PC-3 (cell line): Measurements from ENCODE around the gene WFDC1. TPM values are rescaled to one million over a fixed set of nuclear protein-coding genes. Genes with fewer than 3 reads are reported as not detected.

ENCODE experiments used
- ATAC-seq: fragments of 200-7000 bp; cut with Tn5 transposase; 2 replicates; pipeline ENCODE4 v1.9.1; 2020; ENCODE audit warnings: mild to moderate bottlenecking, moderate library complexity
- BruUV-seq: library from RNA; stranded (reverse); fragments of 400-500 nt; replicated peaks from 2 replicates; lab custom pipeline; 2021; lab: Mats Ljungman, UMichigan
- CTCF ChIA-PET: fragments of 300-600 bp; sonication (Branson Sonifier 250); formaldehyde crosslinking; loops from one replicate; lab custom pipeline; 2022; ENCODE audit warnings: antibody characterized with exemption; lab: Charles Lee
- POLR2A ChIA-PET: fragments of 300-600 bp; sonication (Branson Sonifier 250); formaldehyde crosslinking; loops from one replicate; lab custom pipeline; 2022; ENCODE audit warnings: antibody characterized with exemption; ENCODE audit not compliant: unreplicated experiment; lab: Charles Lee
- DNase-seq: peaks from one replicate; pipeline ENCODE4 v3.0.0-alpha.2; 2015
- H2AFZ ChIP-seq: fragments of 300-600 bp; sonication (generic); 2 replicates; pipeline ENCODE4 v1.6.0; 2016; ENCODE audit warnings: antibody characterized with exemption, low read length
- H3F3A ChIP-seq: fragments of 300-600 bp; sonication (generic); one replicate; pipeline ENCODE4 v1.6.0; 2017; ENCODE audit warnings: antibody characterized with exemption, low read length, control low read depth, mild to moderate bottlenecking; ENCODE audit not compliant: unreplicated experiment
- H3K27ac ChIP-seq: fragments of 300-600 bp; sonication (generic); 2 replicates; pipeline ENCODE4 v1.5.1; 2016; ENCODE audit warnings: mild to moderate bottlenecking, low read length
- H3K27me3 ChIP-seq: fragments of 300-600 bp; sonication (generic); 2 replicates; pipeline ENCODE4 v1.6.1; 2016; ENCODE audit warnings: low read length, mixed read lengths
- H3K36me3 ChIP-seq: fragments of 300-600 bp; sonication (generic); 2 replicates; pipeline ENCODE4 v1.6.1; 2016; ENCODE audit warnings: low read depth, mixed run types, low read length, mixed read lengths
- H3K4me1 ChIP-seq: fragments of 300-600 bp; sonication (generic); 2 replicates; pipeline ENCODE4 v1.5.1; 2016; ENCODE audit warnings: low read length; ENCODE audit not compliant: insufficient read depth
- H3K4me2 ChIP-seq: fragments of 300-600 bp; sonication (generic); 2 replicates; pipeline ENCODE4 v1.6.0; 2016; ENCODE audit warnings: low read length
- H3K4me3 ChIP-seq: fragments of 300-600 bp; sonication (generic); 2 replicates; pipeline ENCODE4 v1.5.1; 2016; ENCODE audit warnings: mild to moderate bottlenecking, low read length, mixed read lengths
- H3K79me2 ChIP-seq: fragments of 300-600 bp; sonication (generic); 2 replicates; pipeline ENCODE4 v1.6.1; 2017; ENCODE audit warnings: low read length, mixed read lengths
- H3K9ac ChIP-seq: fragments of 300-600 bp; sonication (generic); 2 replicates; pipeline ENCODE4 v1.6.0; 2016; ENCODE audit warnings: mild to moderate bottlenecking, low read length
- H3K9me2 ChIP-seq: fragments of 300-600 bp; sonication (generic); replicated peaks from 2 replicates; pipeline ENCODE4 v1.6.1; 2016; ENCODE audit warnings: mixed run types, low read length, mixed read lengths
- H3K9me3 ChIP-seq: fragments of 300-600 bp; sonication (generic); 2 replicates; pipeline ENCODE4 v1.6.1; 2016; ENCODE audit warnings: low read length, mixed read lengths
- H4K20me1 ChIP-seq: fragments of 300-600 bp; sonication (generic); 2 replicates; pipeline ENCODE4 v1.6.1; 2016; ENCODE audit warnings: low read length, mixed read lengths
- CTCF ChIP-seq: fragments of 300-600 bp; sonication (generic); conservative IDR thresholded peaks from 2 replicates; pipeline ENCODE4 v1.5.1; 2017; ENCODE audit warnings: antibody characterized with exemption, low read depth, mild to moderate bottlenecking, low read length
- EZH2 ChIP-seq: fragments of 300-600 bp; sonication (generic); IDR thresholded peaks from one replicate; pipeline ENCODE4 v1.6.1; 2017; ENCODE audit warnings: antibody characterized with exemption, mild to moderate bottlenecking, low read length; ENCODE audit not compliant: unreplicated experiment
- EZH2phosphoT487 ChIP-seq: fragments of 300-600 bp; sonication (generic); IDR thresholded peaks from 2 replicates; pipeline ENCODE4 v1.6.1; 2018; ENCODE audit warnings: mild to moderate bottlenecking, antibody characterized with exemption, low read length, borderline replicate concordance
- intact Hi-C: fragments of 100-400 bp; cut with micrococcal nuclease; formaldehyde crosslinking; loops from 2 replicates; pipeline ENCODE4 v1.9.0; 2023
- total RNA-seq: library from RNA; depleted of rRNA; stranded (reverse); fragments of >200 nt; gene quantifications from 2 replicates; pipeline ENCODE4 v1.2.3, GENCODE V29; 2014

WFDC1 gene
- total RNA-seq, 1 experiment from 2014 or later: 0.15 TPM

DNA sequence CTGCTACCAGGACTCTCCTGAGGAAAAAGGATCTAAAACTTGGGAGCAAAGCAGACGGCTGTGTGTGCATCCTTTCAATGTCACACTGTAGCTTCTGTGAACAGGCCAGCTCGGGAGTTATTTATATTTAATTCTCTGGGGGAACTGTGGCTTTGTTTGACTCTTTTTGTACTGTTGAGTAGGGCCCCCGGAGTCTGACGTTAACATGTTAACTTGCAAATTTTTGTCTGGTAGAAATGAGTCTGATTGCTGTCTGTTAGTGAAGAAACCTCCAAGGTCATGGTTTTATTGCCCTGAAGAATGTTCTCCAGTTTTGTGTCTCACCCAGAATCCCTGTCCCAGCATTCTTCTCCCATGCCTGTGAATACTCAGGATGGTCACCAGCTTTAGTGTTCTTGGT lies 40.6 kb upstream of the WFDC1 start:
- Histone ChIP-seq H3K4me1 (no peaks in the 10 kb centered on the region), H3K4me3 (no peak overlapping the region), H3K36me3 (no peaks in the 10 kb centered on the region), H3K27ac (no peak overlapping the region), H3K4me2 (no peak overlapping the region), H3K9me3 (no peaks in the 10 kb centered on the region), H3K9me2 (no peaks in the 10 kb centered on the region), H4K20me1 (no peaks in the 10 kb centered on the region), H3K79me2 (no peaks in the 10 kb centered on the region), H3K9ac (no peak overlapping the region), H3K27me3 (0 out of 2 replicates have a peak, but pooled peaks cover 4% of the 10 kb centered on the region), H3F3A (no peaks in the 10 kb centered on the region), H2AFZ (no peak overlapping the region)
- TF ChIP-seq EZH2 (no peak), EZH2phosphoT487 (no peak), CTCF (no peak)
- no peak for ATAC-seq
- BruUV-seq: no TSS peak
- ChIA-PET POLR2A (no interaction called here), CTCF (no interaction called here)
- intact Hi-C loops: no loop called here
- no peak for DNase-seq

GRCh38 chr16:84255050-84255810 lies 39.4 kb upstream of the WFDC1 start:
- no peaks in the 10 kb centered on the region for H4K20me1 ChIP-seq
- H3K27ac ChIP-seq: no peak overlapping the region
- H3K36me3 ChIP-seq: no peaks in the 10 kb centered on the region
- no TSS peak for BruUV-seq
- H2AFZ ChIP-seq: no peak overlapping the region
- no peak for TF ChIP-seq EZH2
- TF ChIP-seq EZH2phosphoT487: no peak
- no peak for TF ChIP-seq CTCF
- no peaks in the 10 kb centered on the region for H3K9me3 ChIP-seq
- no peak overlapping the region for H3K4me3 ChIP-seq
- 0 out of 2 replicates have a peak, but pooled peaks cover 4% of the 10 kb centered on the region for H3K27me3 ChIP-seq
- no peaks in the 10 kb centered on the region for H3F3A ChIP-seq
- no peaks in the 10 kb centered on the region for H3K9me2 ChIP-seq
- CTCF ChIA-PET: no interaction called here
- no peaks in the 10 kb centered on the region for H3K79me2 ChIP-seq
- no peaks in the 10 kb centered on the region for H3K4me1 ChIP-seq
- no peak overlapping the region for H3K9ac ChIP-seq
- ATAC-seq (no peak), DNase-seq (no peak)
- POLR2A ChIA-PET: no interaction called here
- intact Hi-C loops: no loop called here
- H3K4me2 ChIP-seq: no peak overlapping the region

- CTCF ChIA-PET: no interaction called here
- H3K79me2 ChIP-seq: no peaks in the 10 kb centered on the region
- POLR2A ChIA-PET: no interaction called here
These were observed 36.4 kb upstream of the WFDC1 start for GRCh38 chr16:84258266-84258665.

More at GRCh38 chr16:84258266-84258665, 36.4 kb upstream of the WFDC1 start:
- H3K27me3 ChIP-seq: 0 out of 2 replicates have a peak, but pooled peaks cover 4% of the 10 kb centered on the region
- intact Hi-C loops: no loop called here
- BruUV-seq: no TSS peak
- H3K4me3 ChIP-seq: no peak overlapping the region
- ATAC-seq (no peak), DNase-seq (no peak)
- H4K20me1 ChIP-seq: no peaks in the 10 kb centered on the region
- no peak overlapping the region for H3K4me2 ChIP-seq
- H2AFZ ChIP-seq: no peak overlapping the region
- H3F3A ChIP-seq: no peaks in the 10 kb centered on the region
- H3K27ac ChIP-seq: no peak overlapping the region
- H3K9me3 ChIP-seq: no peaks in the 10 kb centered on the region
- H3K36me3 ChIP-seq: no peaks in the 10 kb centered on the region
- H3K4me1 ChIP-seq: no peaks in the 10 kb centered on the region
- TF ChIP-seq EZH2: no peak
- TF ChIP-seq CTCF: no peak
- TF ChIP-seq EZH2phosphoT487: no peak
- H3K9me2 ChIP-seq: no peaks in the 10 kb centered on the region
- no peak overlapping the region for H3K9ac ChIP-seq
